Panc1 (cell line): ENCODE measurements around the gene DTNBP1.

Source experiments
- CTCF ChIP-seq: fragments of 450-650 bp; IDR thresholded peaks from 2 replicates; pipeline ENCODE4 v1.5.1; 2017; ENCODE audit warnings: mild to moderate bottlenecking
- POLR2AphosphoS5 ChIP-seq: IDR thresholded peaks from 2 replicates; pipeline ENCODE4 v1.6.1; 2012; ENCODE audit warnings: mild to moderate bottlenecking, low read depth, low read length, moderate library complexity
- REST ChIP-seq, 2 experiments: IDR thresholded peaks; 2 replicates each; pipeline ENCODE4 v1.6.1; 2011 to 2012; ENCODE audit warnings: low read depth in 2 of 2, control low read depth in 1 of 2, low read length in 1 of 2, mild to moderate bottlenecking in 1 of 2, moderate library complexity in 1 of 2; ENCODE audit not compliant: insufficient read depth in 1 of 2
- SIN3A ChIP-seq: IDR thresholded peaks from 2 replicates; pipeline ENCODE4 v1.6.1; 2012; ENCODE audit warnings: low read depth, mild to moderate bottlenecking, low read length, moderate library complexity, borderline replicate concordance; ENCODE audit not compliant: insufficient read depth

- no peak for TF ChIP-seq CTCF
- TF ChIP-seq POLR2AphosphoS5 = no peak
- no peak for TF ChIP-seq REST (IDR thresholded peaks at IDR 0.05; ENCODE audit: insufficient read depth in 1 of 2, low read depth in 2 of 2, low read length in 1 of 2)
- TF ChIP-seq SIN3A = no peak
Observed at GRCh38 chr6:15658181-15658744, 4.6 kb downstream of the DTNBP1 start.
